Measurements from ENCODE around the gene CP. TPM values are rescaled to one million over a fixed set of nuclear protein-coding genes. Genes with fewer than 3 reads are reported as not detected.

CP gene
- total and polyA plus RNA-seq, 9 of the 15 experiments (the other 6 are each of a cell fraction or from before 2014, with no cell fraction given) = 0.30 to 0.75 TPM; not detected in 7

DNA sequence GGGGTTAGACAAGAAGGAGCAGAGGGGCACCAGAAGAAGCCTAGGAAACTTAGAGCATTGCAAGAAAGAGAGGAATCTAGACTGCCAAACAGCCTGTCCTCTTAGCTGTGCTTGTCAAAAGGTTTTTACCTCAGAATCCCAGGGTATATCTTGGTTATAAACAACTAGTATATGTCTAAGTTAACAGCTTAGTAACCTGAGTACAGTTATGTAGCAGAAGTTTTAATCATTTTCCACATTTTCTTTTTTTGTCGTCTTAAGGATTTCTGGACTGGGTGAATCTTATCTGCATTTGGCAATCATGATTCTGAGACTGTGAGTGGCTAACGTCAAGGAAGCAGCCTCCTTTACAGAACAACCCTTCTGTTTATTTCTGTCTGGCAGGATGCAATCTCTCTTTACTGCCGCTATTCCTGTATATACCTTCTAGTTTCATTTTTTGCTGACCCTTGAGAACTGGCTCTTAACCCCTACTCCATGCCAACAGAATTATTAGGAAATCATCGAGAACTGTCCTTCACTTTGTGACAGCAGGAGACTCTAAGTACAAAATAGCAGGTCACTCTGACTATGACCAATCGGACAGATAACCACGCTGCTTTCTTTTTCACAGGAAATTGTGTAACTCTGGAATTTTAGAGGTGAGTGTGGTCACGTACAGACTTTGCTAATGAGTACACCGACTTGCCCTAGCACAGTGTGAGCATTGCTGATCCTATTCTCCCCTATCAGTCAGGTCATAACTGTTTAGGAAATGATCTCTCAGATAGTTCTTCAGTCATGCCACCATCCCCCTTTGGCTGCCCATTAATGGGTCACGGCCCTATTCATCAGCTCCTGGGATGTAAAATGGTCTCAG, 3.3 kb upstream of the CP start (continued):
- TF ChIP-seq, protein P1, sequence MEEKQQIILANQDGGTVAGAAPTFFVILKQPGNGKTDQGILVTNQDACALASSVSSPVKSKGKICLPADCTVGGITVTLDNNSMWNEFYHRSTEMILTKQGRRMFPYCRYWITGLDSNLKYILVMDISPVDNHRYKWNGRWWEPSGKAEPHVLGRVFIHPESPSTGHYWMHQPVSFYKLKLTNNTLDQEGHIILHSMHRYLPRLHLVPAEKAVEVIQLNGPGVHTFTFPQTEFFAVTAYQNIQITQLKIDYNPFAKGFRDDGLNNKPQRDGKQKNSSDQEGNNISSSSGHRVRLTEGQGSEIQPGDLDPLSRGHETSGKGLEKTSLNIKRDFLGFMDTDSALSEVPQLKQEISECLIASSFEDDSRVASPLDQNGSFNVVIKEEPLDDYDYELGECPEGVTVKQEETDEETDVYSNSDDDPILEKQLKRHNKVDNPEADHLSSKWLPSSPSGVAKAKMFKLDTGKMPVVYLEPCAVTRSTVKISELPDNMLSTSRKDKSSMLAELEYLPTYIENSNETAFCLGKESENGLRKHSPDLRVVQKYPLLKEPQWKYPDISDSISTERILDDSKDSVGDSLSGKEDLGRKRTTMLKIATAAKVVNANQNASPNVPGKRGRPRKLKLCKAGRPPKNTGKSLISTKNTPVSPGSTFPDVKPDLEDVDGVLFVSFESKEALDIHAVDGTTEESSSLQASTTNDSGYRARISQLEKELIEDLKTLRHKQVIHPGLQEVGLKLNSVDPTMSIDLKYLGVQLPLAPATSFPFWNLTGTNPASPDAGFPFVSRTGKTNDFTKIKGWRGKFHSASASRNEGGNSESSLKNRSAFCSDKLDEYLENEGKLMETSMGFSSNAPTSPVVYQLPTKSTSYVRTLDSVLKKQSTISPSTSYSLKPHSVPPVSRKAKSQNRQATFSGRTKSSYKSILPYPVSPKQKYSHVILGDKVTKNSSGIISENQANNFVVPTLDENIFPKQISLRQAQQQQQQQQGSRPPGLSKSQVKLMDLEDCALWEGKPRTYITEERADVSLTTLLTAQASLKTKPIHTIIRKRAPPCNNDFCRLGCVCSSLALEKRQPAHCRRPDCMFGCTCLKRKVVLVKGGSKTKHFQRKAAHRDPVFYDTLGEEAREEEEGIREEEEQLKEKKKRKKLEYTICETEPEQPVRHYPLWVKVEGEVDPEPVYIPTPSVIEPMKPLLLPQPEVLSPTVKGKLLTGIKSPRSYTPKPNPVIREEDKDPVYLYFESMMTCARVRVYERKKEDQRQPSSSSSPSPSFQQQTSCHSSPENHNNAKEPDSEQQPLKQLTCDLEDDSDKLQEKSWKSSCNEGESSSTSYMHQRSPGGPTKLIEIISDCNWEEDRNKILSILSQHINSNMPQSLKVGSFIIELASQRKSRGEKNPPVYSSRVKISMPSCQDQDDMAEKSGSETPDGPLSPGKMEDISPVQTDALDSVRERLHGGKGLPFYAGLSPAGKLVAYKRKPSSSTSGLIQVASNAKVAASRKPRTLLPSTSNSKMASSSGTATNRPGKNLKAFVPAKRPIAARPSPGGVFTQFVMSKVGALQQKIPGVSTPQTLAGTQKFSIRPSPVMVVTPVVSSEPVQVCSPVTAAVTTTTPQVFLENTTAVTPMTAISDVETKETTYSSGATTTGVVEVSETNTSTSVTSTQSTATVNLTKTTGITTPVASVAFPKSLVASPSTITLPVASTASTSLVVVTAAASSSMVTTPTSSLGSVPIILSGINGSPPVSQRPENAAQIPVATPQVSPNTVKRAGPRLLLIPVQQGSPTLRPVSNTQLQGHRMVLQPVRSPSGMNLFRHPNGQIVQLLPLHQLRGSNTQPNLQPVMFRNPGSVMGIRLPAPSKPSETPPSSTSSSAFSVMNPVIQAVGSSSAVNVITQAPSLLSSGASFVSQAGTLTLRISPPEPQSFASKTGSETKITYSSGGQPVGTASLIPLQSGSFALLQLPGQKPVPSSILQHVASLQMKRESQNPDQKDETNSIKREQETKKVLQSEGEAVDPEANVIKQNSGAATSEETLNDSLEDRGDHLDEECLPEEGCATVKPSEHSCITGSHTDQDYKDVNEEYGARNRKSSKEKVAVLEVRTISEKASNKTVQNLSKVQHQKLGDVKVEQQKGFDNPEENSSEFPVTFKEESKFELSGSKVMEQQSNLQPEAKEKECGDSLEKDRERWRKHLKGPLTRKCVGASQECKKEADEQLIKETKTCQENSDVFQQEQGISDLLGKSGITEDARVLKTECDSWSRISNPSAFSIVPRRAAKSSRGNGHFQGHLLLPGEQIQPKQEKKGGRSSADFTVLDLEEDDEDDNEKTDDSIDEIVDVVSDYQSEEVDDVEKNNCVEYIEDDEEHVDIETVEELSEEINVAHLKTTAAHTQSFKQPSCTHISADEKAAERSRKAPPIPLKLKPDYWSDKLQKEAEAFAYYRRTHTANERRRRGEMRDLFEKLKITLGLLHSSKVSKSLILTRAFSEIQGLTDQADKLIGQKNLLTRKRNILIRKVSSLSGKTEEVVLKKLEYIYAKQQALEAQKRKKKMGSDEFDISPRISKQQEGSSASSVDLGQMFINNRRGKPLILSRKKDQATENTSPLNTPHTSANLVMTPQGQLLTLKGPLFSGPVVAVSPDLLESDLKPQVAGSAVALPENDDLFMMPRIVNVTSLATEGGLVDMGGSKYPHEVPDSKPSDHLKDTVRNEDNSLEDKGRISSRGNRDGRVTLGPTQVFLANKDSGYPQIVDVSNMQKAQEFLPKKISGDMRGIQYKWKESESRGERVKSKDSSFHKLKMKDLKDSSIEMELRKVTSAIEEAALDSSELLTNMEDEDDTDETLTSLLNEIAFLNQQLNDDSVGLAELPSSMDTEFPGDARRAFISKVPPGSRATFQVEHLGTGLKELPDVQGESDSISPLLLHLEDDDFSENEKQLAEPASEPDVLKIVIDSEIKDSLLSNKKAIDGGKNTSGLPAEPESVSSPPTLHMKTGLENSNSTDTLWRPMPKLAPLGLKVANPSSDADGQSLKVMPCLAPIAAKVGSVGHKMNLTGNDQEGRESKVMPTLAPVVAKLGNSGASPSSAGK (IDR thresholded peaks at IDR 0.05) = 0 out of 2 replicates have a peak, but pooled peaks have one; percentile 20
- TF ChIP-seq, protein P2, sequence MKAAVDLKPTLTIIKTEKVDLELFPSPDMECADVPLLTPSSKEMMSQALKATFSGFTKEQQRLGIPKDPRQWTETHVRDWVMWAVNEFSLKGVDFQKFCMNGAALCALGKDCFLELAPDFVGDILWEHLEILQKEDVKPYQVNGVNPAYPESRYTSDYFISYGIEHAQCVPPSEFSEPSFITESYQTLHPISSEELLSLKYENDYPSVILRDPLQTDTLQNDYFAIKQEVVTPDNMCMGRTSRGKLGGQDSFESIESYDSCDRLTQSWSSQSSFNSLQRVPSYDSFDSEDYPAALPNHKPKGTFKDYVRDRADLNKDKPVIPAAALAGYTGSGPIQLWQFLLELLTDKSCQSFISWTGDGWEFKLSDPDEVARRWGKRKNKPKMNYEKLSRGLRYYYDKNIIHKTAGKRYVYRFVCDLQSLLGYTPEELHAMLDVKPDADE (conservative IDR thresholded peaks at IDR 0.05; ENCODE audit: control insufficient read depth, low read depth, low read length) = no peak
- TF ChIP-seq NR2C2 (CRISPR knock-in tag; IDR thresholded peaks at IDR 0.05) (no peak), NR2C2 (tag; IDR thresholded peaks at IDR 0.05) (peak; percentile 65; the same call in 1 of the 2 replicates), ATF7 (IDR thresholded peaks at IDR 0.05) (0 out of 2 replicates have a peak, but pooled peaks have one; percentile 16)
- TF ChIP-seq, protein P3, sequence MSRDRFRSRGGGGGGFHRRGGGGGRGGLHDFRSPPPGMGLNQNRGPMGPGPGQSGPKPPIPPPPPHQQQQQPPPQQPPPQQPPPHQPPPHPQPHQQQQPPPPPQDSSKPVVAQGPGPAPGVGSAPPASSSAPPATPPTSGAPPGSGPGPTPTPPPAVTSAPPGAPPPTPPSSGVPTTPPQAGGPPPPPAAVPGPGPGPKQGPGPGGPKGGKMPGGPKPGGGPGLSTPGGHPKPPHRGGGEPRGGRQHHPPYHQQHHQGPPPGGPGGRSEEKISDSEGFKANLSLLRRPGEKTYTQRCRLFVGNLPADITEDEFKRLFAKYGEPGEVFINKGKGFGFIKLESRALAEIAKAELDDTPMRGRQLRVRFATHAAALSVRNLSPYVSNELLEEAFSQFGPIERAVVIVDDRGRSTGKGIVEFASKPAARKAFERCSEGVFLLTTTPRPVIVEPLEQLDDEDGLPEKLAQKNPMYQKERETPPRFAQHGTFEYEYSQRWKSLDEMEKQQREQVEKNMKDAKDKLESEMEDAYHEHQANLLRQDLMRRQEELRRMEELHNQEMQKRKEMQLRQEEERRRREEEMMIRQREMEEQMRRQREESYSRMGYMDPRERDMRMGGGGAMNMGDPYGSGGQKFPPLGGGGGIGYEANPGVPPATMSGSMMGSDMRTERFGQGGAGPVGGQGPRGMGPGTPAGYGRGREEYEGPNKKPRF (IDR thresholded peaks at IDR 0.05; ENCODE audit: low read depth, low read length) = no peak
- TF ChIP-seq, protein P4, sequence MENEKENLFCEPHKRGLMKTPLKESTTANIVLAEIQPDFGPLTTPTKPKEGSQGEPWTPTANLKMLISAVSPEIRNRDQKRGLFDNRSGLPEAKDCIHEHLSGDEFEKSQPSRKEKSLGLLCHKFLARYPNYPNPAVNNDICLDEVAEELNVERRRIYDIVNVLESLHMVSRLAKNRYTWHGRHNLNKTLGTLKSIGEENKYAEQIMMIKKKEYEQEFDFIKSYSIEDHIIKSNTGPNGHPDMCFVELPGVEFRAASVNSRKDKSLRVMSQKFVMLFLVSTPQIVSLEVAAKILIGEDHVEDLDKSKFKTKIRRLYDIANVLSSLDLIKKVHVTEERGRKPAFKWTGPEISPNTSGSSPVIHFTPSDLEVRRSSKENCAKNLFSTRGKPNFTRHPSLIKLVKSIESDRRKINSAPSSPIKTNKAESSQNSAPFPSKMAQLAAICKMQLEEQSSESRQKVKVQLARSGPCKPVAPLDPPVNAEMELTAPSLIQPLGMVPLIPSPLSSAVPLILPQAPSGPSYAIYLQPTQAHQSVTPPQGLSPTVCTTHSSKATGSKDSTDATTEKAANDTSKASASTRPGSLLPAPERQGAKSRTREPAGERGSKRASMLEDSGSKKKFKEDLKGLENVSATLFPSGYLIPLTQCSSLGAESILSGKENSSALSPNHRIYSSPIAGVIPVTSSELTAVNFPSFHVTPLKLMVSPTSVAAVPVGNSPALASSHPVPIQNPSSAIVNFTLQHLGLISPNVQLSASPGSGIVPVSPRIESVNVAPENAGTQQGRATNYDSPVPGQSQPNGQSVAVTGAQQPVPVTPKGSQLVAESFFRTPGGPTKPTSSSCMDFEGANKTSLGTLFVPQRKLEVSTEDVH (IDR thresholded peaks at IDR 0.05; ENCODE audit: low read depth, partially characterized antibody) = no peak
